T-cell (primary cell): ENCODE measurements around the gene FASN. TPM values are rescaled to one million over a fixed set of nuclear protein-coding genes. Genes with fewer than 3 reads are reported as not detected.

Source experiments
- ATAC-seq, 4 experiments: fragments of 200-7000 bp in 3 of 4; fragments of 150-1000 bp in 1 of 4; cut with Tn5 transposase; replicated peaks in 1 of 4; 1 replicate in 3 of 4; 2 replicates in 1 of 4; pipeline ENCODE4 v1.10.0; 2021; ENCODE audit warnings: moderate library complexity in 3 of 4, mild to moderate bottlenecking in 2 of 4, moderate number of reproducible peaks in 1 of 4
- CTCF ChIA-PET, 2 donors: fragments of 300-600 bp; sonication (Branson Sonifier 250); formaldehyde crosslinking; loops; one replicate each; lab custom pipeline; 2022; ENCODE audit warnings: antibody characterized with exemption in 2 of 2; lab: Charles Lee
- POLR2A ChIA-PET, 2 donors: fragments of 300-600 bp; sonication (Branson Sonifier 250); formaldehyde crosslinking; loops; one replicate each; lab custom pipeline; 2022; ENCODE audit warnings: antibody characterized with exemption in 2 of 2; lab: Charles Lee
- DNase-seq, 35 experiments: peaks; one replicate each; pipeline versions ENCODE4 v3.0.0 to v3.0.0-alpha.2; 2013 to 2023
- H3K27ac ChIP-seq: one replicate; pipeline ENCODE4 v1.5.1; 2013; ENCODE audit warnings: low read length
- H3K27me3 ChIP-seq, 2 experiments: replicated peaks in 1 of 2; 1 replicate in 1 of 2; 2 replicates in 1 of 2; pipeline versions ENCODE4 v1.6.1 to v1.7.0; 2013; ENCODE audit warnings: low read length in 1 of 2, mixed read lengths in 1 of 2; ENCODE audit not compliant: control insufficient read depth in 2 of 2, insufficient read depth in 2 of 2; ENCODE audit errors: extremely low read depth in 1 of 2
- H3K36me3 ChIP-seq, 2 donors: 1 replicate in 1 of 2; 2 replicates in 1 of 2; pipeline versions ENCODE4 v1.6.1 to v1.7.0; 2013; ENCODE audit warnings: low read length in 1 of 2; ENCODE audit not compliant: control insufficient read depth in 2 of 2, insufficient read depth in 1 of 2; ENCODE audit errors: extremely low read depth in 1 of 2
- H3K4me1 ChIP-seq, 2 experiments: 1 replicate in 1 of 2; 2 replicates in 1 of 2; pipeline versions ENCODE4 v1.6.1 to v1.7.0; 2013; ENCODE audit warnings: low read length in 2 of 2, mixed read lengths in 1 of 2; ENCODE audit not compliant: insufficient read depth in 2 of 2, control insufficient read depth in 1 of 2; ENCODE audit errors: extremely low read depth in 1 of 2
- H3K4me3 ChIP-seq, 2 donors: 1 replicate in 1 of 2; 2 replicates in 1 of 2; pipeline versions ENCODE4 v1.5.1 to v1.7.0; 2013; ENCODE audit warnings: mild to moderate bottlenecking in 2 of 2, low read length in 1 of 2, moderate library complexity in 1 of 2; ENCODE audit not compliant: control insufficient read depth in 1 of 2; ENCODE audit errors: extremely low read depth in 1 of 2
- H3K9me3 ChIP-seq: 2 replicates; pipeline ENCODE4 v1.7.0; 2013
- H3K27ac Mint-ChIP-seq, 2 donors: one replicate each; pipeline ENCODE4 v1.8.0; 2020 to 2021; ENCODE audit warnings: mild to moderate bottlenecking in 2 of 2, mixed read lengths in 2 of 2
- H3K27me3 Mint-ChIP-seq, 2 donors: one replicate each; pipeline ENCODE4 v1.8.0; 2021 to 2022; ENCODE audit warnings: mixed read lengths in 2 of 2
- H3K36me3 Mint-ChIP-seq: one replicate; pipeline ENCODE4 v1.8.0; 2021; ENCODE audit warnings: mixed read lengths
- H3K4me1 Mint-ChIP-seq, 3 donors: one replicate each; pipeline ENCODE4 v1.8.0; 2020 to 2022; ENCODE audit warnings: mixed read lengths in 3 of 3, mild to moderate bottlenecking in 1 of 3
- H3K4me3 Mint-ChIP-seq, 3 donors: one replicate each; pipeline ENCODE4 v1.8.0; 2020 to 2022; ENCODE audit warnings: mild to moderate bottlenecking in 3 of 3, mixed read lengths in 3 of 3, moderate library complexity in 3 of 3
- H3K9me3 Mint-ChIP-seq, 3 donors: one replicate each; pipeline ENCODE4 v1.8.0; 2020 to 2022; ENCODE audit warnings: mixed read lengths in 3 of 3
- WGBS: methylation state at CpG from one replicate; pipeline ENCODE4 v1.1.5; 2013; ENCODE audit warnings: missing lambda C conversion rate; ENCODE audit not compliant: insufficient coverage; 5-methylcytosine and 5-hydroxymethylcytosine counted together
- total RNA-seq, 35 experiments: library from RNA in 6 of 35; stranded (reverse) in 6 of 35; fragments of 120-200 nt in 1 of 35; gene quantifications; one replicate each; pipeline versions ENCODE4 v1.2.1 to v1.2.4 and lab custom pipeline; 2013 to 2026

FASN gene
- total RNA-seq, 5 donors from 2014 or later (not counting 1 experiment from before 2014, with no cell fraction given) = 48.2 to 144 (median 52.5) TPM

DNA sequence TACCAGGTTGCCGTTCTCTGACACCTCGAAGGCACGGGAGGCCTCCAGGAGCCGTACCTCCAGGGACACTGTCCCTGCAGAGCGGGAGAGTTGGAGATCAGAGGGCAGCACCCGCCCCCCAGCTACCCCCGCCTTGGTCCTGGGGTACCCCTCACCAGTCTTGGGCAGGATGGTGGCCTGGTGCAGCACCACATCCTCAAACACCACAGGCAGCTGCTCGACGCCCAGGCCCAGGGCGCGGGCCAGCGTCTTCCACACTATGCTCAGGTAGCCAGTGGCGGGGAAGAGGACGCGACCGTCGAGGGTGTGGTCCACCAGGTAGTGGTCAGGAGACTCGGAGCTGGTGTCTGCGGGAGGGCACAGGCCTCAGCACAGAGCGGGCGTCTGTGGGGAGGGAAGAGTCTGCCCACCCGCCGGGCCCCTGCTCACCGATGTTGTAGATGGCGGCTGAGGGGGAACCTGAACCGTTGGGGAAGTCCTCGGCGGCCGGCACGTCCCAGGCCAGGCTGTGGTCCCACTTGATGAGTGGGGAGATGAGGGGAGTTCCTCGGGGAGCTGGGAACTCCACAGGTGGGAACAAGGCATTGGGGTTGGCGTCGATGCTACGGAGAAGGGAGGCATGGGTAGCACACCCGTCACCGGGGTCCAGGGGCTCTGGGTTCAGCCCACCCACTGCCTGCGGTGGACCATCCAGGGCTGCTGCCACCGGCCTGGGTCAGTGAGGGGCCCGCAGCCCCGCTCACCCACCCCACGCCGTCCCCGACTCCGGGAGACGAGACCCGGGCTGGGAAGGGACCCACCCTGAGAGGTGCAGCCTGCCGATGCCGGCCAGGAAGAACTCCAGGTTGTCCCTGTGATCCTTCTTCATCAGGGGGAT is 9.8 kb downstream of the FASN start:
- Histone ChIP-seq H3K9me3 (no peaks in the 10 kb centered on the region), H3K4me3 (no peak overlapping the region), H3K36me3 (peaks cover 35 to 82% of the 10 kb centered on the region in 2 donors), H3K27me3 (no peaks in the 10 kb centered on the region), H3K4me1 (no peaks in the 10 kb centered on the region), H3K27ac (no peak overlapping the region)
- Mint-ChIP-seq H3K36me3 (peaks cover 6% of the 10 kb centered on the region), H3K9me3 (no peaks in the 10 kb centered on the region), H3K4me1 (no peaks in the 10 kb centered on the region), H3K27ac (no peak overlapping the region), H3K4me3 (no peak overlapping the region), H3K27me3 (no peaks in the 10 kb centered on the region)
- DNase-seq (peak in 1 of 35 experiments; percentile 3), ATAC-seq (no peak)
- WGBS = 97% methylated on average over 34 of the region's 48 CpGs
- ChIA-PET POLR2A (no interaction called here), CTCF (interaction anchor here in 1 of 2 donors (0.6 kb wide), 1 partner anchor 46 kb away, joined by 3 read pairs; no protein-coding TSS in a partner anchor)

DNA sequence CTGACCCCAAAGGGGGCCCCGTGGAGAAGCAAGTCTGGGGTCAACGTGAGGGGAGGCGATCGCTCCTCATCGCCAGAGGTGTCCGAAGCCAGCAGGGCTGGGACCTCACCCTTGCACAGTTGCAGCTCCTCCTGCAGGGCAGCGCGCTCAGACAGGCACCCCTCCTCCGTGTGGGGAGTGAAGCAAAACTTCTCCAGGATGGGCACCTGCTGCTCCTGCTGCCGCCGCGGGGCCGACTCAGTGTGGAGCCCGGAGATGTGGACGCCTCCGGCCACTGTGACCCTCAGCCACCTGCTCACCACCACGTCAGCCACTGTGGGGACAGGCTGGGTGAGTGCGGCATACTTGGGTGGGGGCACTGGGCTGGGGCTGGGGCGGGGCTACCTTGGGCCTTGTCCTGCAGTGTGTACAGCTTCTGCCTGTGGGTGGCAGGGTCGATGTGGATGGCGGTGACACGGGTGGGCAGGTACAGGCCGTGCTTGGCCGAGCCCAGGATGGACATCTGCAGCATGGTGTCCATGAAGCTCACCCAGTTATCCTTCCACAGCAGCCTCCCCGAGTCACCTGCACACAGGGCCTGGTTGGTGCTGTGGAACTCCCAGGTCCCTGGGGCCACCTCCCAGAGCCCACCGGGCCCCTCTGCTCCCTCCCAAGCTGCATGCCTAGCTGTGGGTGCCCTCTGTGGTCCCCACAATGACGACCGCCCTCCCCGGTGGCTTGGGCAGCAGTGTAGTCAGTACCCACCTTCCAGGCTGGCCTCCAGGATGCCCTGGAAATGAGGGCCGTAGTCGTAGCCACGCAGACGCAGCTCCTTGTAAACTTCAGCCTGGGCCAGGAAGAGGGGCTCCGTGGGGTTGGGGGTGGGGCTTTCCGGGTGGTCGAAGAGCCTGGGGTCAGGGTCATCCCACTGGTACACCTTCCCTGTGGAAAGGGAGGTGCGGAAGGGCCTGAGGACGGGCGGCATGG is 10.8 kb downstream of the FASN start:
- ChIA-PET CTCF (interaction anchor here in 1 of 2 donors (0.6 kb wide), 1 partner anchor 448 kb away, joined by 3 read pairs; no protein-coding TSS in a partner anchor), POLR2A (no interaction called here)
- Histone ChIP-seq H3K9me3 (no peaks in the 10 kb centered on the region), H3K4me3 (no peak overlapping the region), H3K4me1 (no peaks in the 10 kb centered on the region), H3K27me3 (no peaks in the 10 kb centered on the region), H3K36me3 (peaks cover 43 to 83% of the 10 kb centered on the region in 2 donors), H3K27ac (no peak overlapping the region)
- Mint-ChIP-seq H3K27me3 (no peaks in the 10 kb centered on the region), H3K4me3 (no peak overlapping the region), H3K27ac (no peak overlapping the region), H3K36me3 (peaks cover 4% of the 10 kb centered on the region), H3K9me3 (no peaks in the 10 kb centered on the region), H3K4me1 (no peaks in the 10 kb centered on the region)
- peak in 2 of 35 experiments; percentile 3 for DNase-seq
- no peak for ATAC-seq
- 97% methylated on average over 21 of the region's 39 CpGs for WGBS

DNA sequence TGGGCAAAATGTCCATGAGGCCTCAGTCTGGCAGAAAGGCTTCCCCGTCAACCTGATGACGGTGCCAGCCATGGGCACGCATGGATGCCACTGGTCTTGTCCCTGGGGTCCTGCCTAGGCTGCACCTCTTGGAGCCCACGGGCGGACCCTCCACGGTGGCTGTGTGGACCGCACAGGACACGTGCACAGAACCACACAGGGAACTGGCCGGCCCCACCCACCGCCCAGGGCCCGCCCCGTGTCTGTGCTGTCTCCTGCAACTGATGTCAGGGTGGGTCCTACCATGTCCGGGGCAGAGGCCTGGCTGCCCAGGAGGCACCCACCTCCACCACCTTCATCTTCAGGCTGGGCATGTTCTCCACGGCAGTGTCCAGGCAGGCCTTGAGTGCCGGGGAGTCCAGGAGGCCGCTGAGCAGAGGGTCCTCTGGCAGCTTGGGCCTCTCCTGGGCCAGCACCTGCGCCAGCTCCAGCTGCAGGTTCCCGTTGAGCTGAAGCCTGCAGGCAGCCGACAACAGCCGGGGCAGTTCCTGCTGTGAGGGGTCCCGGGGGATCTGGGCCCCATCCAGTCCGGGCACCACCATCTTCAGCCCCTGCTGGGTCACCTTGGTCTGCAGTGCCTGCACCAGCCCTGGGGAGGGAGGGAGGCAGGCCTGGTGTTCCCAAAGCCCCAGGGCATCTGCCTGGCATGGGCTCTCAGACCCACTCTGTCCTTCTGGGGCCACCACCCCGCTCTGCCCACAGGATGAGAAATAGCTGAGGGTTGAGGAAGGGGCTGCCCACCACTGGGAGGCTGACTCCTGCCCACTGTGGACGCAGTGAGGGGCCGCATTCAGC is 11.9 kb downstream of the FASN start:
- Mint-ChIP-seq H3K36me3 (peaks cover 4% of the 10 kb centered on the region), H3K27ac (no peak overlapping the region), H3K4me1 (no peaks in the 10 kb centered on the region), H3K27me3 (no peaks in the 10 kb centered on the region), H3K4me3 (no peak overlapping the region), H3K9me3 (no peaks in the 10 kb centered on the region)
- POLR2A ChIA-PET = no interaction called here
- 96% methylated on average over 25 of the region's 25 CpGs for WGBS
- Histone ChIP-seq H3K9me3 (no peaks in the 10 kb centered on the region), H3K36me3 (peaks cover 36 to 82% of the 10 kb centered on the region in 2 donors), H3K27me3 (no peaks in the 10 kb centered on the region), H3K4me1 (no peaks in the 10 kb centered on the region), H3K4me3 (no peak overlapping the region), H3K27ac (no peak overlapping the region)
- ATAC-seq = no peak
- DNase-seq = peak in 1 of 35 experiments; percentile 2
- CTCF ChIA-PET = interaction anchor here in 1 of 2 donors (0.6 kb wide), 1 partner anchor 449 kb away, joined by 3 read pairs; no protein-coding TSS in a partner anchor

DNA sequence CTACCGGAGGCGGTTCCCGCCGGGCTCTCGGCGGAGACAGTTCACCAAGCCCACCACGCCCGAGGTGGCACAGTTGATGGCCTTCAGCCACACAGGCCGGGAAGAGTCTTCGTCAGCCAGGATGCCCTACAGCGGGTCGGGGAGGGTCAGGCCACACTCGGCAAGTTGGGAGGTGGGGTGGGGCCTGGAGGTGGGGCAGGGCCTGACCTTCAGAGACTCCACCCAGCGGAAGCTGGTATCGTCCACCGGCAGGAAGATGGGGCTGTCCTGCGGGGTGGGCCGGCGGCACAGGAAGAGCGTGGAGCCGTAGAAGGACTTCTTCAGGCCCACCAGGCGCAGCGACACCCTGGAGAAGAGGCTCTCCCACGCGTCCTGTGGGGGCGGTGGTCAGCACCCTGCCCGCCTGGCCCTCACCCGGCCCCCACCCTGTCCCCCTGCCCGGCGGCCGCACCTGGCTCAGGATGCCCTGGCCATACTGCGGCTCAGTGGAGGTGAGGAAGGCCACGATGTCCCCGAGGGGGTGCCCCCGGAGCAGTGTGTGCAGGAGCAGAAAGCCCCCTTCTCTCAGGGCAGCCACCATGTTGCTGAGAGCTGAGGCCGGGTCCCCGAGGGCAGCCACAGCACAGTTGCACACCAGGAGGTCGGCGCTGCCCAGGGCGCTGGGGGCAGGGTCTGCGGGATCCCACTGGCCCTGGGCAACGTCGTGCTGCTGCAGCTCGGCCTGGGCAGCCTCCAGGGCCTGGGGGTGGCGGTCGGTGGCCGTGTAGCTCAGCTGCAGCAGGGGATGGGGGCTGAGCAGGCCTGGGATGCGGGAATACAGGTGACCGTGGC is 12.8 kb downstream of the FASN start:
- POLR2A ChIA-PET = no interaction called here
- H3K9me3 Mint-ChIP-seq = no peaks in the 10 kb centered on the region

DNA sequence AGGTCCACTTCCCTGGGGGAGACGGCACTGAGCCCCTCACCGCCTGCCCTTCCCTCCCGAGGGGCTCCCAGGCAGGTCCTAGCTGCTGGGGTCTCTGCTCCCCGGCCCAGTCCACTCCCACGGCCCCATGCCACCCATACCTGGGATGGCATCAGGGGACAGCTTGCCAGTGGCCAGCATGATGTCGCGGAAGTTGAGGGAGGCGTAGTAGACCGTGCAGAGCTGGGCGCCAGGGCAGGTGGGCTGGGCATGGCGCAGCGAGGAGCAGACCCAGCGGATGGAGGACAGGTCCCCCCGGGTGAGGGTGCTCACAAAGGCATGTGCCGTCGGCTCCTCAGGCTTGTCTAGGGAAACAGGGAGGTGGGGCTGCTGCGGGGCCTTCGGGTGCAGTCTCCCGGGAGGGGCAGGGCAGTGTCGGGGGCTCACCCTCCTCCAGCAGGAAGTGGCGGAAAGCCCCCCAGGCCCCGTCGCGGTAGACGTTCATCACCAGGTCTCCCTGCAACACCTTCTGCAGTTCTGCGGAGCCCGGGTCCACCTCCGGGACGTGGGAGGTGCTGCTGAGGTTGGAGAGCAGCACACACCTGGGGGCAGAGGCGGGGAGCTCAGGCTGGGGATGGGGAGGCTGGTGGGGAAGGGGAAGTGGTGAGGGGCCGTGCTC is 13.5 kb downstream of the FASN start:
- ChIA-PET CTCF (interaction anchor here in 1 of 2 donors (0.7 kb wide), 1 partner anchor 113 kb away, joined by 3 read pairs; no protein-coding TSS in a partner anchor), POLR2A (no interaction called here)
- Histone ChIP-seq H3K4me1 (no peaks in the 10 kb centered on the region), H3K27me3 (no peaks in the 10 kb centered on the region), H3K4me3 (no peak overlapping the region), H3K27ac (no peak overlapping the region), H3K36me3 (peaks cover 37 to 81% of the 10 kb centered on the region in 2 donors), H3K9me3 (no peaks in the 10 kb centered on the region)
- Mint-ChIP-seq H3K9me3 (no peaks in the 10 kb centered on the region), H3K36me3 (peaks cover 8% of the 10 kb centered on the region), H3K4me1 (no peaks in the 10 kb centered on the region), H3K27ac (no peak overlapping the region), H3K27me3 (no peaks in the 10 kb centered on the region), H3K4me3 (no peak overlapping the region)
- peak in 1 of 35 experiments; percentile 1 for DNase-seq
- 95% methylated on average over 24 of the region's 31 CpGs for WGBS
- ATAC-seq = no peak

More for the DNA sequence above, 12.8 kb downstream of the FASN start:
- CTCF ChIA-PET = interaction anchor here in 1 of 2 donors (0.7 kb wide), 1 partner anchor 112 kb away, joined by 3 read pairs; no protein-coding TSS in a partner anchor
- Histone ChIP-seq H3K9me3 (no peaks in the 10 kb centered on the region), H3K27me3 (no peaks in the 10 kb centered on the region), H3K4me1 (no peaks in the 10 kb centered on the region), H3K4me3 (no peak overlapping the region), H3K27ac (no peak overlapping the region), H3K36me3 (peaks cover 36 to 82% of the 10 kb centered on the region in 2 donors)
- Mint-ChIP-seq H3K27me3 (no peaks in the 10 kb centered on the region), H3K4me1 (no peaks in the 10 kb centered on the region), H3K4me3 (no peak overlapping the region), H3K36me3 (peaks cover 4% of the 10 kb centered on the region), H3K27ac (no peak overlapping the region)
- WGBS = 92% methylated on average over 37 of the region's 49 CpGs
- DNase-seq (peak in 1 of 35 experiments; percentile 0), ATAC-seq (no peak)
